IPS DF 19.7 (cell line): Measurements from ENCODE around the gene CCDC15.
"Not testable (repeated sequence)": the region's sequence is repeated elsewhere in the genome, so short reads cannot be mapped to it uniquely, and the experiment has no call there.

Experiments
- DNase-seq: peaks from one replicate; pipeline ENCODE4 v3.0.0-alpha.2; 2013; ENCODE audit warnings: low read depth, low spot score

CCDC15 gene

DNA sequence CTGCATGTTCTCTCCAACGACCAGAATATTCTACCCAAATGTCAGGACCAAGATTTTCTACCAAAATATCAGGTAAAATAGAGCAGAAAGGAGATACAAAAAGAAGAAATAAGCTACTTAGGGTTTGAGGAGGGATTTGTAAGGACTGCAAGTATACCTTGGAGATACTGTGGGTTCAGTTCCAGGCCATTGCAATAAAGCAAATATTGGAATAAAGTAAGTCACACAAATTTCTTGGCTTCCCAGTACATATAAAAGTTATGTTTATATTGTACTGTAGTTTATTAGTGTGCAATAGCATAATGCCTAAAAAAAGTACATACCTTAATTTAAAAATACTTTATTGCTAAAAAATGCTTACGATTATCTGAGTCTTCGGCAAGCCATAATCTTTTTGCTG is 34.1 kb downstream of the CCDC15 start:
- no peak for DNase-seq

DNA sequence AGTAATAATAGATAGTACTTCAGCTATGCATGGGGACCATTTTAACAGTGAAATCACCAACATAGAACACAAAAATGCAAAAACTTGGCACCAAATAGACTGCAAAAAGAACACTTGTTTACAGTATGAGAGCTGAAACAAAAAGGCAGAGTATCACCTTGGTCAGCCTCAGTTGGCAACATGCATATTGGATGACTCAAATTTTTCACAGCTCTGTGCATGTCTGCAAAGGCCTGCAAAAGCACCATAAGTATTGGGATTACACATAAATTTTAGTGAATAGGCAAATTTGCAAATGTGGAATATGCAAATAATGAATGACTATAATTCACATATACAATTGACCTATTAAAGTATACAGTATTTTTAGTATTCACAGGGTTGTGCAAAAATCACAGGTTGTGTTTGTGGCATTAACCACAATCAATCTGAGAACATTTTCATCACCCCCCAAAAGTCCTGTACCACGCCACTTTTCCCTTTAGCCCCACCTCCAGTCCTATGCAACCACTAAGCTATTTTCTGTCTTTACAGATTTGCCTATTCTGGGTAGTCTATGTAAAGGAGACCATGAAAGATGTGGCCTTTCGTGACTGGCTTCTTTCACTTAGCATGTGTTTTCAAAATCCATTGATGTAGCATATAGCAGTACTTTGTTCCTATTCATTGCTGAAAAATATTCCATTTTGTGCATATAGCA is 47.2 kb downstream of the CCDC15 start:
- no peak for DNase-seq

DNA sequence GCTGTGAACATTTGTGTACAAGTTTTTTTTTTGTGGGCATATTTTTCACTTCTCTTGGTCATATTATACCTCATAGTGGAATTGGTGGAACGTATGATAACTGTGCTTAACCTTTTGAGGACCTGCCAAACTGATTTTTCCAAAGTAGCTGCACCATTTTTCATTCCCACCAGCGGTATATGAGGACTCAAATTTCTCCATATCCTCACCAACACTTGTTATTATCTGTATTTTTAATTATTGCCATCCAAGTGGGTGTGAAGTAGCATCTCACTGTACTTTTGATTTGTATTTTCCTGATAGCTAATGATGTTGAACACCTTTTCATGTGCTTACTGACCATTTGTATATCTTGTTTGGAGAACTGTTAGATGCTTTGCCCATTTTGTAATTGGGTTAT is 47.8 kb downstream of the CCDC15 start:
- DNase-seq: no peak

GRCh38 chr11:125005491-125005890 is 51.5 kb downstream of the CCDC15 start:
- no peak for DNase-seq

DNA sequence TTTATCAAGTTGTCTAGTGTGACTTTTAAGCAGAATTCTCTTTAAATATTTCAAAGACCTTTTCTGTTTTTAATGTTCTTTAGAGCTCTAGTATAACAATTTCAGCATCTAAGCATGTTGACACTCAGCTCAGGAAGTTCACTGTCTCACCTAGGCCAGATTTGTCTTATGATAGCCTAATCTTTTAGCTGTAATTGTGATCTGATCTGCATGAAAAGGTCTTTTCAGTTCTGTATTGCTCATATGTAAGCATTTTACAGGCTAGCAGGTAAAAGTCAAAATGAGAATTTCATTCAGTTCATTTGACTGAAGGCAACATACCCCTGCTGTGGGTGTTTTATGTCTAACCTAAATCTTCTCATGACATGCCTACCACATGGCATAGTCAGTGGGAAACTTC is 62.4 kb downstream of the CCDC15 start:
- no peak for DNase-seq

- no peak for DNase-seq
Measured at GRCh38 chr11:125020342-125020741, 66.3 kb downstream of the CCDC15 start.

GRCh38 chr11:125022551-125022950 is 68.5 kb downstream of the CCDC15 start:
- no peak for DNase-seq

DNA sequence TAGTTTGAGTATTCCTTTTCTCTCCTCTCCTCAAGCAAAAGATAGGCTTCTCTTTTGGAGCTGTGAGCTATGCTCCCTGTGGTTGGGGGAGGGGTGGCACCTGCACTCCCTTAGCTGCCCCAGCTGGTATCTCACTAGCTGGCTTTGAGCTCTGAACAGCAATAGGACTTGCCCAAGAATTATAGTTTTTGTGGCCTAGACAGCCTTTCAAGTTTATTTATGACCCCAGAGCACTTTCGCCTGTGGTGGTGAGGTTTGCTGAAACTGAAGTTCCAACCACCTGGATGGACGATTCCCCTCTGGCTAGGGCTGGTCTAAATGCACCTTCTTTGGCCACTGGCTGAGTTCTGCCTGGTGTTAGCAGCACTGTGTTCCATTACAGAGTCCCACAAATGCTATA is 72.0 kb downstream of the CCDC15 start:
- no peak for DNase-seq

- DNase-seq: not testable (repeated sequence)
Measured at GRCh38 chr11:125029431-125029830, 75.4 kb downstream of the CCDC15 start.

DNA sequence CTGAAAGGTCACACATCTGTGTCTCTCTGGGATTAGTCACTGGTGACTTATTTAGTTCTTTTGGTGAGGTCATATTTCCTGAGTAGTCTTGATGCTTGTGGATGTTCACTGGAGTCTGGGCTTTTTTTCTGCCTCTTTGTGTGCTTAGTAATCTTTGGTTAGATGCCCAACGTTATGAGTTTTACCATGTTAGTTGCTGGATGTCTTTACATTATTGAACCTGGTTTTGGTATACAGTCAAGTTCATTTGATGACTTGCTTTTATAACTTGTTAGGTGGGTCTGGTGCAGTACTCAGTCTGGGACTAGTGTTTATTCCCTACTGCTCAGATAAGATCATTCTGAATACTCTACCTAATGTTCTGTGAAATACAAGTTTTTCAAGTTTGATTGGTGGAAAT is 82.9 kb downstream of the CCDC15 start:
- no peak for DNase-seq

GRCh38 chr11:125049164-125049792 is 95.3 kb downstream of the CCDC15 start:
- no peak for DNase-seq

GRCh38 chr11:125052047-125052446 is 98.0 kb downstream of the CCDC15 start:
- no peak for DNase-seq

- DNase-seq: no peak
Measured at GRCh38 chr11:125053167-125053566, 99.2 kb downstream of the CCDC15 start.

DNA sequence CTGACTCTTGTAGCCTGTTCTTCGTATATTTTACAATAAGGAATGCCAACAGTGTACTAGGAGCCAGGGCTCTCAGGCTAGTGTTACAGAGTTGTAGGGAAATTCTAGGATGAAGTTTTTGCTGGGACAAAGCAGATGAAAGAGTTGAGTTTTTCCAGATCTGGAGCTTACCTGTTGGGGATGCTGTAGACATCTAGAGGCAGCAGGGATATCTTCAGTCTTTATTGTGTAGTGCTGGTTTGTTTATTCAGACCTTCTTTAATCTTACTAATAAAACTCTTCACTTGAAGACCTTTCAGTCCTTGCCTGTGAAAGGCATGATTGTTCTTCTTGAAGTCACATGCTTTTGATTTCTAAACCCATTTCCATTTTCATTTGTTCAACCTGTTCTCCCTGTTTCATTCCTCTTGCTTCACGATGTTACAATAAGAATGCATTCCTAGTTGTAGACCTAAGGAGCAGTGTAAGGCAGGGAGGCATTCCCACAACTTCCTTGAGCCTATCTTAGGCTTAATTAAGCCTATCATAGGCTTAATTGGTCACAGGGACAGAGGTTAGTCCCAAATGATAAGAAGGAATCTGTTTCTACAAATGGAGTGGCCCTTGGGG is 101.2 kb downstream of the CCDC15 start:
- no peak for DNase-seq

- not testable (repeated sequence) for DNase-seq
Measured at GRCh38 chr11:125056111-125056510, 102.1 kb downstream of the CCDC15 start.

GRCh38 chr11:125056931-125057692 is 103.1 kb downstream of the CCDC15 start:
- no peak for DNase-seq

DNA sequence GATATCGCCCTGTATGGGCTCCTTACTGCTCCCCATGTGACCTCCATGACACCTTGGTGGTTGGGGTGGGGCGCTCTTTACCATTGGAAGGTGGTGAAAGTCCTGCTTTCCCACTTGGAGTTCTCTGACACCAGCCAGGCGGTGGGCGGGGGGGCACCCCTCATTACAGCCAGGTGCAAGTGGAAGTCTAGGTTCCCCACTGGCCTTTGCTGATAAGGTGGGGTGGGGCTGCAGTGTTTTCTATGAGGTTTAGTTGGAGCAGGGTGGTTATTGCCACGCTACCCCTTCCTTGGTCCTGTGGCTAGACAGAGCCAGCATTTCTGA is 103.7 kb downstream of the CCDC15 start:
- DNase-seq: no peak

DNA sequence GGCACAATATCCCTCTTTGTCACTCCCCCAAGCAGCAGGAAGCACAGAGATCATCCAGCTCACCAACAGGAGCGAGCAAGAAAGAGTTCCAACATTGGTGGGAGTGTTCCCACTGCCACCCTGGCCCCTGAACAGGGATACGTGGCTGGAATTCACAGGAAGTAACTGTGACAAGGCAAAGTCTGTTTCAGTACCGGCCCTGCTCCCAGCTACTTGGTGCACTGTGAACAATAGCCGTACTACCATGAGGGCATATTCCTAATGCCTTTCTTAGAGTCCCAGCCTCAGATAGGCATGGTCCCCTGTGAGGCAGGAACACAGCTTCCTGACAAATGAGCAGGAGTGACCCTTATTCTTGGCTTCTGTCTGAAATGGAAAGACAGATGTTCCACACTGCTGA is 107.3 kb downstream of the CCDC15 start:
- DNase-seq: no peak

DNA sequence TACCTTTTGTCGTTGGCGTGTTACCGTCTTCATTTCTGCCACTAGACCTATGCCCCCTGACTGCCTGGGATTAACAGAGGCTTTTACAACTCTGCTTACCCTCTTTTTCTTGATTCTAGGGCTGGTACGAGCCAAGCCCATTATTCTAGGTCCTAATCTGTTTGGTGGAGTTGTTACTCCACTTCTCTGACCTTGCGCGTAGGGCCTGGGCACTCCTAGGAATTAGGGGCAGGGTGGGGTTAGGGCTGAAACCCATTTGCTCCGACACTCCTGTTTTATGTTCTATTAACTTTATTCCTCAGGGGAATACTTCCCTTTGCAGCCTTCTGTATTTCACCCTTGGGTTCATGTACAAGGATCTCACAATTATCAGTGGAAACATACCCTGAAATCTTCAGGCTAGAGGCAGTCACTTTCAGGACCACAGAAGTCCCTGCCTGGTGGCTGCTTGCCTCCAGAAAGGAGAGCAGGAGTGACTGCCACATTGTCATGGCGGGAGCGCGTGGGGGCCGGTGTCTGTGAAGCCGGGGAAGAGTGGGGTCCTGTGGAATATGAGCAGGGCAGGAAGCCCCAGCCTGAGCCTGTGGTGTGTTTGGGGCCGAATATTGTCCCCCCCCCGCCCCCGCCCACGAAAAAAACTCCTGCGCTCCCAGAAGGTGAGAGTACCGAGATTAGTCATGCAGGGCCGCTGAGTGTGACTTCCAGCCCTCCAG is 108.4 kb downstream of the CCDC15 start:
- no peak for DNase-seq

DNA sequence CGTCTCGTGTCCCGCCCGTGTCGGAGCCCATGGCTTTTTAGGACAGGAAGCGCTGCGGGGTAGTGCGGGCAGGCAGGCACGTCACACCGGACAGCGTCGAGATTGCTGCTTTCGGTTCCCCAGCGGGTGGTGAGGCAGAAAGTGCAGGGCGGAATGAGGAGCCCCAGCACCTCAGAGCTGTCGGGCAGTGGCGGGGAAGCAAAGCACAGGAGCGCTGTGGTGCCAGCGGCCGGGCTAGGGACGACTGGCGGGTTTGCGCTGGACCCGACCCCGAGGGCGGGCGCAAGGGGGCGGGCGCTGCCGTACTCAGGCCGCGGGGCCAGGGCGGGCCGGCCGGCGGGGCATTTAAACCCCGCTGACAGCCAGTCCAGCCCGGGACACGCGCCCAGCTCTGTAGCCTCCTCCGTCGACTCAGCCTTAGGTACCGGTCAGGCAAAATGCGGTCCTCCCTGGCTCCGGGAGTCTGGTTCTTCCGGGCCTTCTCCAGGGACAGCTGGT is 109.0 kb downstream of the CCDC15 start, which contains the start of gene SLC37A2:
Gene SLC37A2 (plus strand): TSS at position 375 of the 498 bp plus-strand sequence. CDS start 63 bp downstream, at position 438.
- DNase-seq: no peak

DNA sequence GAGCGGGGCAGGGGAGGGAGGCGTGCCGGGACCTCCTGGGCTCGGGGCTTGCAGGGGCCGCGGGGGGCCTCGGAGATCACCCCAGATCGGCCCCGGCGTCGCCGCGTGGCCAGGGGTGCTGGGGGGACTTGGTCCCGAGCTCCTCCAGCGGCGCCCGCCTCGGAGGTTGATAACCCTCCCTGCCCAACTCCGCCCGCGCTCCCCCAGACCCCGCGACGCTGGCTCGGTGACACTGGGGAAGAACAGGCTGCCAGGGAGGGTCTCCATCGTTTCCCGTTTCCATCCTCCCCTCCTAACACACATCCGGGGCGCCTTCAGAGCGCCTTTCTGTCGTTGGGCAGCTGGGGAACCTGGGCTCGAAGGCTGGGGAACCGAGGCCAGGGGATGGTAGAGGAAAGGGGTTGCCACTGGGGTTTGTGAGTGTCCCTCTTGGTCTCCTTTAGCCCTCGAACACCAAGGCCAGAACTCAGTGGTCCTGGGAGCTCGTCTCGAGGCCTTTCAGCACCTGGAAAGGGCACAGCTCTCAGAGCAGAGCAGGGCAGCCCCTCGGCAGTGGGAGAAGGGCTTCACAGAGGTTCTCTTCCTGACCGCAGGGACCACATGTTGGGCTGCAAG is 109.5 kb downstream of the CCDC15 start:
- DNase-seq: no peak
